WTC11 (cell line): ENCODE measurements around the gene CENPN. TPM values are rescaled to one million over a fixed set of nuclear protein-coding genes. Genes with fewer than 3 reads are reported as not detected.

Experiments
- ATAC-seq: fragments of 200-7000 bp; cut with Tn5 transposase; 2 replicates; pipeline ENCODE4 v1.10.0; 2021; ENCODE audit warnings: mild to moderate bottlenecking, moderate library complexity
- CTCF ChIA-PET: fragments of 300-600 bp; sonication (Branson Sonifier 250); formaldehyde crosslinking; loops from one replicate; lab custom pipeline; 2021; ENCODE audit warnings: antibody characterized with exemption; lab: Charles Lee
- POLR2A ChIA-PET: fragments of 350-600 bp; sonication (Branson Sonifier 250); formaldehyde crosslinking; loops from one replicate; lab custom pipeline; 2021; ENCODE audit warnings: antibody characterized with exemption; lab: Charles Lee
- DNase-seq: peaks from one replicate; pipeline ENCODE4 v3.0.0; 2021; ENCODE audit warnings: low spot score
- H3K27ac Mint-ChIP-seq: 2 replicates; pipeline ENCODE4 v1.8.0; 2021; ENCODE audit warnings: mixed read lengths
- H3K27me3 Mint-ChIP-seq: 2 replicates; pipeline ENCODE4 v1.8.0; 2021; ENCODE audit warnings: low read depth, mild to moderate bottlenecking, moderate library complexity, mixed read lengths
- H3K36me3 Mint-ChIP-seq: 2 replicates; pipeline ENCODE4 v1.8.0; 2021; ENCODE audit warnings: mixed read lengths
- H3K4me1 Mint-ChIP-seq: 2 replicates; pipeline ENCODE4 v1.8.0; 2022; ENCODE audit warnings: mixed read lengths
- H3K4me3 Mint-ChIP-seq: 2 replicates; pipeline ENCODE4 v1.8.0; 2021; ENCODE audit warnings: mild to moderate bottlenecking, moderate library complexity, mixed read lengths
- H3K9me3 Mint-ChIP-seq: 2 replicates; pipeline ENCODE4 v1.8.0; 2021; ENCODE audit warnings: mixed read lengths
- CBFB ChIP-seq: sonication (generic); formaldehyde crosslinking; IDR thresholded peaks from 2 replicates; pipeline ENCODE4 v1.8.1; 2022; ENCODE audit warnings: mild to moderate bottlenecking, low read depth, missing genetic modification reagents
- EMX1 ChIP-seq: fragments of 250-450 bp; sonication (Bioruptor Pico); IDR thresholded peaks from 2 replicates; pipeline ENCODE4 v1.8.0; 2021; ENCODE audit warnings: mild to moderate bottlenecking
- ESRRA ChIP-seq: sonication (generic); formaldehyde crosslinking; IDR thresholded peaks from 2 replicates; pipeline ENCODE4 v1.8.1; 2022; ENCODE audit warnings: mild to moderate bottlenecking, missing genetic modification reagents, borderline replicate concordance
- FOXP1 ChIP-seq: sonication (generic); formaldehyde crosslinking; IDR thresholded peaks from 2 replicates; pipeline ENCODE4 v1.8.0; 2022; ENCODE audit warnings: missing genetic modification reagents, mild to moderate bottlenecking, moderate library complexity, borderline replicate concordance
- IRF1 ChIP-seq: sonication (generic); formaldehyde crosslinking; IDR thresholded peaks from 2 replicates; pipeline ENCODE4 v1.8.0; 2023; ENCODE audit warnings: missing genetic modification reagents
- MAX ChIP-seq: sonication (generic); formaldehyde crosslinking; IDR thresholded peaks from 2 replicates; pipeline ENCODE4 v1.8.0; 2022; ENCODE audit warnings: mild to moderate bottlenecking, missing genetic modification reagents
- MLX ChIP-seq: sonication (generic); formaldehyde crosslinking; IDR thresholded peaks from 2 replicates; pipeline ENCODE4 v1.8.1; 2023; ENCODE audit warnings: mild to moderate bottlenecking, missing genetic modification reagents, moderate library complexity
- NFE2L1 ChIP-seq: sonication (generic); formaldehyde crosslinking; IDR thresholded peaks from 2 replicates; pipeline ENCODE4 v1.8.1; 2023; ENCODE audit warnings: missing genetic modification reagents
- NR1H2 ChIP-seq: sonication (generic); formaldehyde crosslinking; IDR thresholded peaks from 2 replicates; pipeline ENCODE4 v1.9.0; 2021; ENCODE audit warnings: mild to moderate bottlenecking, moderate library complexity, missing genetic modification reagents
- PRDM15 ChIP-seq: sonication (generic); formaldehyde crosslinking; IDR thresholded peaks from 2 replicates; pipeline ENCODE4 v1.8.0; 2022; ENCODE audit warnings: missing genetic modification reagents
- RORB ChIP-seq: fragments of 250-450 bp; sonication (Bioruptor Pico); IDR thresholded peaks from 2 replicates; pipeline ENCODE4 v1.9.0; 2021; ENCODE audit warnings: mild to moderate bottlenecking
- SMAD3 ChIP-seq: sonication (generic); formaldehyde crosslinking; IDR thresholded peaks from 2 replicates; pipeline ENCODE4 v1.8.0; 2022; ENCODE audit warnings: missing genetic modification reagents, mild to moderate bottlenecking, borderline replicate concordance
- SMAD4 ChIP-seq: sonication (generic); formaldehyde crosslinking; IDR thresholded peaks from 2 replicates; pipeline ENCODE4 v1.8.0; 2022; ENCODE audit warnings: mild to moderate bottlenecking, missing genetic modification reagents
- TEAD1 ChIP-seq: sonication (generic); formaldehyde crosslinking; IDR thresholded peaks from 2 replicates; pipeline ENCODE4 v1.8.0; 2022; ENCODE audit warnings: mild to moderate bottlenecking, missing genetic modification reagents
- TEAD4 ChIP-seq: sonication (generic); formaldehyde crosslinking; IDR thresholded peaks from 2 replicates; pipeline ENCODE4 v1.8.0; 2022; ENCODE audit warnings: mild to moderate bottlenecking, missing genetic modification reagents
- ZMAT4 ChIP-seq: fragments of 250-450 bp; sonication (Bioruptor Pico); IDR thresholded peaks from 2 replicates; pipeline ENCODE4 v1.9.0; 2021; ENCODE audit warnings: mild to moderate bottlenecking
- ZNF138 ChIP-seq: sonication (generic); formaldehyde crosslinking; conservative IDR thresholded peaks from 2 replicates; pipeline ENCODE4 v1.8.1; 2022; ENCODE audit warnings: mild to moderate bottlenecking, moderate library complexity, missing genetic modification reagents
- ZNF396 ChIP-seq: fragments of 250-450 bp; sonication (Bioruptor Pico); IDR thresholded peaks from 2 replicates; pipeline ENCODE4 v1.8.0; 2021; ENCODE audit warnings: mild to moderate bottlenecking, moderate library complexity, borderline replicate concordance
- ZNF425 ChIP-seq: fragments of 250-450 bp; sonication (Bioruptor Pico); conservative IDR thresholded peaks from 2 replicates; pipeline ENCODE4 v1.9.0; 2021; ENCODE audit warnings: mild to moderate bottlenecking
- total RNA-seq: library from RNA; stranded (reverse); gene quantifications from 3 replicates; pipeline ENCODE4 v1.2.3, GENCODE V29; 2021
- TF ChIP-seq, protein P1 (sequence below): sonication (generic); formaldehyde crosslinking; IDR thresholded peaks from 2 replicates; pipeline ENCODE4 v1.8.0; 2022; ENCODE audit warnings: mild to moderate bottlenecking, missing genetic modification reagents

CENPN gene
- total RNA-seq, 1 experiment from 2014 or later: 47.4 TPM

GRCh38 chr16:80992676-80993293 lies 14.2 kb upstream of the CENPN start (continued):
- TF ChIP-seq ESRRA (CRISPR knock-in tag) (no peak), TEAD1 (CRISPR knock-in tag) (no peak), ZNF425 (CRISPR knock-in tag) (no peak), NFE2L1 (CRISPR knock-in tag) (no peak), ZNF396 (no peak), RORB (CRISPR knock-in tag) (no peak), IRF1 (CRISPR knock-in tag) (no peak), PRDM15 (CRISPR knock-in tag) (no peak)
- TF ChIP-seq, all 79 proteins: peak for 0

- no peak overlapping the region; the same call in 1 of the 2 replicates for H3K27ac Mint-ChIP-seq
- ATAC-seq: no peak
- POLR2A ChIA-PET: no interaction called here
- H3K4me3 Mint-ChIP-seq: no peak overlapping the region
- CTCF ChIA-PET: interaction anchor here (0.9 kb wide), 2 partner anchors 11 to 18 kb away, joined by 3 to 4 read pairs; no protein-coding TSS in a partner anchor
- DNase-seq: no peak
- H3K4me1 Mint-ChIP-seq: peaks cover 8% of the 10 kb centered on the region
- H3K9me3 Mint-ChIP-seq: no peaks in the 10 kb centered on the region
- H3K27me3 Mint-ChIP-seq: peaks cover 9% of the 10 kb centered on the region
- TF ChIP-seq SMAD4 (CRISPR knock-in tag) (no peak), MAX (CRISPR knock-in tag) (no peak)
- H3K36me3 Mint-ChIP-seq: peaks cover 11% of the 10 kb centered on the region
Observed at GRCh38 chr16:80993307-80993706, 13.7 kb upstream of the CENPN start.

DNA sequence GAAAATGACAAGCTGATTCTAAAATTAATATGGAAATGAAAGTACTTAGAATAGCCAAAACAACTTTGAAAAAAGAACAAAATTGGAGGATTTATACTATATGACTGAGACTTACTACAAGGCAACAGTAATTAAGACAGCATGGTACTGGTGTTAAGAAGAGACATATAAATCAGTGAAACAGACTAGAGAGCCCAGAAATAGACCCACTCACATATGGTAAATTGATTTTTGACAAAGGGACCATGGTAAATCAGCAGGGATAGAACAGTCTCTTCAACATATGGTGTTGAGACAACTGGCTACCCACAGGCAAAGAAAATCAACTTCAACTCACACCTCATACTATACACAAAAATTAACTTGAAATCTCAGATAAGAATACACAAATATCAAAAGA lies 13.2 kb upstream of the CENPN start:
- ATAC-seq (no peak), DNase-seq (no peak)
- Mint-ChIP-seq H3K27me3 (peaks cover 8% of the 10 kb centered on the region), H3K9me3 (peaks cover 3% of the 10 kb centered on the region), H3K4me1 (peaks cover 7% of the 10 kb centered on the region), H3K27ac (no peak overlapping the region), H3K36me3 (peaks cover 14% of the 10 kb centered on the region), H3K4me3 (no peak overlapping the region)
- POLR2A ChIA-PET: no interaction called here
- CTCF ChIA-PET: interaction anchor here (0.9 kb wide), 2 partner anchors 11 to 19 kb away, joined by 3 to 4 read pairs; no protein-coding TSS in a partner anchor
- no peak for TF ChIP-seq ZNF138 (CRISPR knock-in tag)
- no peak for TF ChIP-seq EMX1 (CRISPR knock-in tag)
- TF ChIP-seq MLX (CRISPR knock-in tag): no peak
- no peak for TF ChIP-seq FOXP1
- no peak for TF ChIP-seq ZMAT4 (CRISPR knock-in tag)
- TF ChIP-seq SMAD4 (CRISPR knock-in tag): no peak
- TF ChIP-seq NFE2L1 (CRISPR knock-in tag): no peak
- no peak for TF ChIP-seq SMAD3 (CRISPR knock-in tag)
- TF ChIP-seq NR1H2 (CRISPR knock-in tag): no peak
- TF ChIP-seq, protein P1, sequence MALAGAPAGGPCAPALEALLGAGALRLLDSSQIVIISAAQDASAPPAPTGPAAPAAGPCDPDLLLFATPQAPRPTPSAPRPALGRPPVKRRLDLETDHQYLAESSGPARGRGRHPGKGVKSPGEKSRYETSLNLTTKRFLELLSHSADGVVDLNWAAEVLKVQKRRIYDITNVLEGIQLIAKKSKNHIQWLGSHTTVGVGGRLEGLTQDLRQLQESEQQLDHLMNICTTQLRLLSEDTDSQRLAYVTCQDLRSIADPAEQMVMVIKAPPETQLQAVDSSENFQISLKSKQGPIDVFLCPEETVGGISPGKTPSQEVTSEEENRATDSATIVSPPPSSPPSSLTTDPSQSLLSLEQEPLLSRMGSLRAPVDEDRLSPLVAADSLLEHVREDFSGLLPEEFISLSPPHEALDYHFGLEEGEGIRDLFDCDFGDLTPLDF: no peak
- TF ChIP-seq TEAD4 (CRISPR knock-in tag): no peak
- no peak for TF ChIP-seq RORB (CRISPR knock-in tag)
- TF ChIP-seq CBFB (CRISPR knock-in tag): no peak
